GM19372 (cell line): ENCODE results near the gene PNKD.
A peak's percentile ranks its signal among the peaks of the same experiment; 100 is the strongest.
"Not testable (repeated sequence)": the region's sequence is repeated elsewhere in the genome, so short reads cannot be mapped to it uniquely, and the experiment has no call there.

Experiments
- ATAC-seq: cut with Tn5 transposase; IDR thresholded peaks from one replicate; pipeline ENCODE4 v1.9.1; 2021; ENCODE audit warnings: mild to moderate bottlenecking, low read depth, moderate library complexity; ENCODE audit not compliant: unreplicated experiment

The PNKD gene

DNA sequence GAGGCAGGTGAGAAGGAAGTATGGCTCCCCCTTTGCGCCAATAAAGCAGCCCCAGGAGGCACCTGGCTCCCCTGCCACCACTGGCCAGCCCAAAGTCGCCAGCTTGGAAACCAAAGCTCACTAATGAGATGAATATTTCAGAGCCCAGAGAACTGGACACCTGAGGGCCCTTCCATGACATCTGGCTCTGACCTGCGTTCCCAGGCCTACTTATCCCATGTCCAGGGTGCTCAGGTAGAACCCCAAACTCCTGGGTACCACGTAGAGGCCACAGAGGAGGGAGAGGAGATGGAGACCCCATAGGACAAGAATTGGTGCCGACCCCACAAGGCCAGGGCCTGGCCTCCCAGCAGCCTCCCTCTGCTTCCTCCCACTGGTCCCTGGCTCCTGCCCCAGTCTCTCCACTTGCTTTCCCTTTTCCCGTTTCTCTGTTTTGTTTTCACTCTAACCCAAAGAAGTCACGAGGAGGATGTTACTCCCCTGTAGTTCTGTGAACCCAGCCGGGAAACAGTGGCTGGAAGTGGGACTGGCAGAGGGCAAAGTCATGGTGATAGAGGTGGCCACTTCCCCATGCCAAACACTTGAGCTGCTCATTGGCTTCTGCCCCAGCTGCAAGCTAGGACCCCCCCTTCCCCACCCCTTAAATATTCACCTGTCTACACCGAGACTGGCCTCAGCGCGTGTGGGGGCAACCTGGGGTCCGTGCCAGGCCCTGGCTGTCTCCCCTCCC lies 21.2 kb downstream of the PNKD start:
- ATAC-seq = no peak

DNA sequence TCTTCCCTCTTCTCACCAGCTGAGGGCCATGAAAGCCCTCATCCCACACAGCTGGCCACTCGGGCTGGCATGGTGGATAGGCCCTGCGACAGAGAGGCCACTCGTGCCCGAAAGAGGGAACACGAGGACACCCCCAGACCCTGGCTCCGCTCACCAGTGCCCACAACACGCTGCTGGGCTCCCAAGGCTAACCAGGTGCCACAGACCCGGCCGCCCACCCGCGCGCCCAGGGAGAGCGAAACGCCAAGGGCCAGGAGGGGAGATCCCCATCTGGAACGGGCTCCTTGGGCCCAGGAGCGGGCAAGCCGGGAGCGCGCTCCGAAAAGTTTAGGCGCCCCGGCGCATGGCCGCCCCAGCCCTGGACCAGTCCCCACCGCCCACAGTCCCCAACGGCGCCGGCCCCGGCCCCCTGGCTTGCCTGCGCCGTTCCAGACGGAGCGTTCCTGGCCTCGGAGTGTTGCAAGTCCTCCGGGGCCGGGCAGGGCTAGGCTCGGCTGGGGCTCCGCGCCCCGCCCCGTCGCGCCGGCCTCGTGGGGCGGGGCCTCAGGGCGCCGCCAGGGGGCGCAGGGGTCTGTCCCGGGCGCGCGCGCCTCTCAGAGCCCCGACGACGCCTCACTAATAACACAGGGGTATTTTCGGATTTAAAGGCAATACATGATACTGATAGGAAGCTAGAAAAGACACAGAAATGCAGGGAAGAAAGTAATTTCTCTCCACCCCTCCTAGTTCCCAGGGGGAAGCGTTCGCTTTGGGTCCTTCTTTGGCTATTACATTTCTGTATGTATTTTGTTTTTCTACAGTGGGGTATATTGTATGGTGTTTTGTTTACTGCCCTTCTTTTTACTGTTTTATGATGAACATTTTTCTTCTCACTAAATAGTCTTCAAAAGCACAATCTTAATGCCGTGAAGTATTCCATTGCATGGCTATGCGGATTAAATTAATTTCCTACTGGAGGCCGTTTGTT lies 22.0 kb downstream of the PNKD start, which contains the start of gene TMBIM1:
Gene TMBIM1, minus strand, starts transcription at position 456 of the 967 bp plus-strand sequence. CDS start 10,362 bp downstream, outside the sequence.
- ATAC-seq = peak; percentile 73

DNA sequence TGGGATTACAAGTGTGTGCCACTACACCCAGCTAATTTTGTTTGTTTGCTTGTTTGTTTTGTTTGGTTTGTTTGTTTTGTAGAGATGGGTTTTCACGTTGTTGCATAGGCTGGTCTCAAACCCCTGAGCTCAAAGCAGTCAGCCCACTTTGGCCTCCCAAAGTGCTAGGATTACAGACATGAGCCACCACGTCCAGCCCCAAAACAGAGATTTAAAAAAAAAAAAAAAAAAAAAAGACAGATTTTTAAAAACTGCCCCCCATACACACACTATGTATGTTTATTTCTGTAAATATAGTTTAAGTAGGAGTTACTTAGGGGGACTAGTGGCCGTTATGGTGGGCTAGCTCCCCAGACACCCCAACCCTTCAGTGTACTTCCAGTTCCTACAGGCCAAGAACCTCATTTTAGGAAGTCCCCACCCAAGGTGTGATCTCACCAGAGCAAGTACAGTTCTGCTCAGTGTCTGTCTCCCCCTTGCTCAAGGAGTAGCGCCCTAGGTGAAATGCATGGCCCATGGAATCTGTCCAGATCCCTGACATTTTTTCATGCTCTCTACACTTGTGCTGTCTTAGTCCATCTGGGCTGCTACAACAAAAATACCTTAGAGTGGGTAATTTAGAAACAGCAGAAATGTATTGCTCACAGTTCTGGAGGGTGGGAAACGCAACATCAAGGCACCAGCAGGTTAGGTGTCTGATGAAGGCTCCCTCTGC lies 23.6 kb downstream of the PNKD start:
- ATAC-seq = no peak

DNA sequence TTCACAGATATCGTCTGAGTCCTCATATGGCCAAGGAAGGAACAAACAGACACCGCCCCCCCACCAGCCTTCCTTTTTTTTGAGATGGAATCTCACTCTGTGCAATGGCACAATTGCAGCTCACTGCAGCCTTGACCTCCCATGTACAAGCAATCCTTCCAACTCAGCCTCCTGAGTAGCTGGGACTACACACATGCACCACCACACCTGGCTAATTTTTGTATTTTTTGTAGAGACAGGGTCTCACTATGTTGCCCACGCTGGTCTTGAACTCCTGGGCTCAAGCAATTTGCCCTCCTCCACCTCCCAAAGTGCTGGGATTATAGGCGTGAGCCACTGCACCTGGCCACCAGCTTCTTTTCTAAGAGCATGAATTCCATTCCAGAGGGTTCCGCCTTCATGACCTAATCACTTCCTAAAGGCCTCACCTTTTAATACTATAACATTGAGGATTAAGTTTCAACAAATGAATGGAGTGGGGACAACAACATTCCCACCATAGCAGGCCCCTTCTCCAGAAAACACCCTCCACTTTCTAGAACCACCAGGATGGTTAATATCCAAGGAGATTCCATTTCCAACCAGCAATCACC lies 24.2 kb downstream of the PNKD start:
- ATAC-seq = no peak

DNA sequence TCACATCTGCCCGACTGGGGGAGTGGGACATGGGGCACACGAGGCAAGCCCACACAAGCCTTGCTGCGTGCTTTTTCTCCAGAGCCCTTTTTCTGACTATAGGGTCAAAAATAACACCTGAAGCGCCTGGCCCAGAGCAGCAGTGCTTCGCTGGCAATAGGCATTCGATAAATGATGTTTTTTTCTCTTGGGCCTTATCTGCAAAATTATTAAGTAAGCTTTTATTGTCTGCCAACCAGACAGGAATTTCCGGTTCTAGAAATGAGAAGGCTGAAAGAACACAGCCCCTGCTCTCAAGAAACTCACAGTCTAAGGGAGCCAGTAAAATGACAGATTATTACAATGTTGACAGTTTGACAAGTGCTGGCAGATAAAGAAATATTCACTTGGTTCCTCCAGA lies 24.7 kb downstream of the PNKD start:
- ATAC-seq = no peak

DNA sequence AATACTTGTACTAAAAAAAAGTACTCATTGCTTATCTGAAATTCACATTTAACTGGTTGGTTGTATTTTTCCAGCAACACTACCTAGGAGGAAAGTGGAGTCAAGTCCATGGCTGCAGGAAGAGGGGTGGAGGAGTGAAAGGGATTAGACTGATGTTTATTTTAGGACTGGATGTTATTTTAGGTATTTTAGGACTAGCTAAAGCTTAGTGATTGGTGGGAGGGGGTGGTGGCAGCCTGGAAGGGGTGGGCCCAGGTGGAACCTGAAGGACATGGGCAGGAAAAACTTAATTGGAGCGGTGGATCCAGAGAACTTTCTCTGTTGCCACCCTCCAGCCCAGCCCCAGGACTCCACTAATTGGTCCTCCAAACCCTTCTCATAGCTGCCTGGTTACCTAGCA lies 25.9 kb downstream of the PNKD start:
- no peak for ATAC-seq

DNA sequence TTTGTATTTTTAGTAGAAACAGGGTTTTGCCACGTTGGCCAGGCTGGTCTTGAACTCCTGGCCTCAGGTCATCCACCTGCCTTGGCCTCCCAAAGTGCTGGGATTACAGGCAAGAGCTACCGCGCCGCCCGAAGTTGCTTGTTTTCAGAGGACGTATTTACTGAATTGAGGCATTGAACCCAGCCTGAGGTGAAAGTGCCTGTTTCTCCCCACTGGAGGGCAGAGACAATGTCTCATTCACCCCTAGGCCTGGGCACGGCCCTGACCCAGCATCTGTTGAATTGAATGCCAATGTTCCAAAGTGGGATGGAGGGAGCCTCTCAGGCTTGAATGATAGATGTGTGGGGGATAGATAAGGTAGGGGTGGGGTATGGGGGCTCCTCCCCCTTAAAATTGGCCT lies 26.5 kb downstream of the PNKD start:
- ATAC-seq = no peak

DNA sequence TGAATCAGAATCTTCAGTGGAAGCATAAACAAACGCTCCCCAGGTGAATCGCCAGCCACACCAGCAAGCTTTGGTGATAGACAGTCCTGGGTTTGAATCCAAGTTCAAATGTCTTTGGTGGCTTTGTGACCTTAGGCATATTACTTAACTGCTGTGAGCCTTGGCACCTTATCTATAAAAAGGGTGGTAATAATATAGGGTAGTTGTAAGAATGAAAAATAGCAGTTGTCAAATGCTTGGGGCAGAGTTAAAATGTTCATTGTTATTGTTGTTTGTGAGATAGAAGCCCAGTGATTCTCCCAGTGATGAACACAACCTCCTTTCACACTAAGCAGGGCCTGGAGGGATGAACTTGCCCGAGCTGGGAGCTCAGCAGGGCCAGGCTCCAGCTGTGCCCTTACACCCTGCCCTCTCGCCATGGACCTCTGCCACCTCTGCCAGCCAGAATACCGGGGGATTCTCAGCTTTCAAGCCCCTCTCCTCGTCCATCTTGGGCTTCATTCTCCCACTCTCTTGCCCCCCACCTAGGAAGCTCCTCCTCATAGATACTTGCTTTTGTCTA lies 28.1 kb downstream of the PNKD start:
- no peak for ATAC-seq

DNA sequence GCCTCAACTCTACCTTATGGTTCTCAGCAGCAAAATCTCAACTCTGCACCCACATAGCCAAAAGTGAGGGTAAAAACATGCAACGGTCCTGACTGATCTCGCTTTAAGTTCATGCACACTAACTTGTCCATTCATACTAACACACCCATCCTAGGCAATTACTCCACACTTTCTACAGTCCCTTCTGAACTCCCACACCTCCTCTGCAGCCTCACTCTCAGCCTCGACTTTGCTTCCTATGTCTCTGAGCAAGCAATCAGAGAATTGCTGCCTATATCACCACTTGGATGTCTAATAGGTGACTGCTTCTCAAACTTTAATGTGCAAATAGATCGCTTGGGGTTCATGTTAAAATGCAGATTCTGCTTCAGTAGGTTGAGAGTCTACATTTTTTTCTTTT lies 29.8 kb downstream of the PNKD start:
- ATAC-seq = no peak

DNA sequence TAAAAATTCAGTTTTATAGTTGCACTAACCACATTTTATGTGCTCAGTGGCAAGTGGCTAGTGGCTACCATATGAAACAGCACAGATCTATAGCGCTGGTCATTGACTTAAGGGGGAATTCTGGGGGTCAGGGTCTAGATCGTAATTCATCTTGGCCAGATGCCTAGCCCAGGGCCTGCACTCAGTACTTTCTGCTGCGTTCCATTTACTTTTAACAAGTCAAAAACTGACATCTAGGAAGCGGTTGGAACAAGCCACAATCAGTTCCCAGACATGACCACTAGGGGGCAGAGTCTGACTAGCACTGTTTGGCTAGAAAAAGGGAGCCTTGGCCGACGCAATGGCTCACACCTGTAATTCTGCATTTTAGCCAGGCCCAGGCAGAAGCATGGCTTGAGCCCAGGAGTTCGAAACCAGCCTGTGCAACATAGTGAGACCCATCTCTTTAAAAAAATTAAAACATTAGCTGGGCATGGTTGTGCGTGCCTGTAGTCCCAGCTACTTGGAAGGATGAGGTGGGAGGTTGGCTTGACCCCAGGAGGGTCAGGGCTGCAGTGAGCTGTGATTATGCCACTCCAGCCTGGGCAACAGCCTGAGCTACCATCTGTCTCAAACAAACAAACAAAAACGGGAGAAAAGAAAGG lies 31.0 kb downstream of the PNKD start:
- peak; percentile 62 for ATAC-seq

DNA sequence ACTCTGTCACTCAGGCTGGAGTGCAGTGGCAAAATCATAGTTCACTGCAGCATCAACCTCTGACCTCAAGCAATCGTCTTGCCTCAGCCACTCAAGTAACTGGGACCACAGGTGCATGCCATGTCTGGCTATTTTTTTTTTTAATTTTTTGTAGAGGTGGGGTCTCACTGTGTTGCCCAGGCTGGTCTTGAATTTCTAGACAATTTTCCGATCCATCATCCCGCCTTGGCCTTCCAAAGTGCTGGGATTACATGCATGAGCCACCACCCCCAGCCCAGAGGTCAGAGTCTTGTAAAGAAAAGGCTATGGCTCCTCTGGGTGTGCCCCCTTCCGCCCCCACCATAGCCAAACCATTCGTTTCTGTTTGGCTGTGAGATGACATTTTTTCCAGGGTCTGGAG lies 35.1 kb downstream of the PNKD start:
- no peak for ATAC-seq

DNA sequence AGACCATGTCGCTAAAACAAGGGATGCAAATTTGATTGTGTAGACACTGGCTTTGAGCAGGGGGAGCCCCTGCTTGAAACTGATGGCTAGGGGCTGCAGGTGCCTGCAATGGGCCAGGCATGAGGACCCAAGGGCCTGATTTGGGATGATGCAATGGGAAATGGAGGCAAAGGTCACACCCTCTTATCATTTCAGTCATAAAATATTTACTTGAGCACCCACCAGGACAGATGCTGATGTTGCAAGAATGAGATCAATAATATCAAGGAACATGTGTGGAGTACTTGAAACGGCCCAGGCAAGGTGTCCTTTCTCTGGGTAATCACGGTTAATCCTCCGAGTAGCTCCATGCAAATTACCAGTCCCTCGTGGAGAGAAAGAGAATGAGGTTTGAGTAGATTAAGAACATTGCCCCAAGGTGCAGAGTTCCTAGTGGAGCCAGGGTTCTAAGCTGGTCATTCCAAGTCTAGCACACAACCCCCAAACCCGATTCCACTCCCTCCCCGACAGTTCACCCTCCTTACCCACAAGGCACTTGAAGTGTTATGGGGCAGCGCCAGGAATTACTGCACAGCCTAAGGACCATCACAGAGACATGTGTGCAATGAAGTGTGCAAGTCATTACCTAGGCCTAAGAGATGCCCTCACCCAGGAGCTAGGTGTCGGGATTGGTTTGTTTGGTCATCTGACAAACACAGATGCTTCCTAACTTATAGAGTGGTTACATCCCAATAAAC lies 36.0 kb downstream of the PNKD start:
- ATAC-seq = no peak

DNA sequence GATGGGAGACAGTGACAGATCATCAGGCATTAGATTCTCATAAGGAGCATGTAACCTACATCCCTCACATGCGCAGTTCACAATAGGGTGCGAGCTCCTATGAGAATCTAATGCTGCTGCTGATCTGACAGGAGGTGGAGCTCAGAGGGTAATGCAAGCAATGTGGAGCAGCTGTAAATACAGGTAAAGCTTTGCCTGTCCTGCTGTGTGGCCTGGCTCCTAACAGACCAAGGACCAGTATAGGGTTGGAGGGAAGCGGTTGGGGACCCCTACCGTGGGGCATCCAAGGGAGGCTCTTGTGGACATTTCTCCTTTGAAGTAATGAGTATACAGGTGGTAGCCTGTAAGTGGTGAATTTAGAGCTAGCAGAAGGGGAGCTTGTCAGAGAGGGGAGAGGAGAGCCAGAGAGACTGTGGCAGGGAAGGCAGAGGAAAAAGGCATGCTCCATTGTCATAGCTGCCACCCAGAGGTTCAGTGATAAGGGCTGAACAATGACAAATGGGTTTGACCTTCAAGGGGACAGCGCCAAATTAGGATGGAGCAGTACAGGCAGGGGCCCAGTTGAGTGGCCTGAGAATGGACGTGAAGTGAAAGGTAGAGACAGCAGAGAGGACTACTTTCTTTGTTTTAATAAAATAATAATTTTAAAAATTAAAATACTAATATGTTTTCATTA lies 37.2 kb downstream of the PNKD start:
- no peak for ATAC-seq

DNA sequence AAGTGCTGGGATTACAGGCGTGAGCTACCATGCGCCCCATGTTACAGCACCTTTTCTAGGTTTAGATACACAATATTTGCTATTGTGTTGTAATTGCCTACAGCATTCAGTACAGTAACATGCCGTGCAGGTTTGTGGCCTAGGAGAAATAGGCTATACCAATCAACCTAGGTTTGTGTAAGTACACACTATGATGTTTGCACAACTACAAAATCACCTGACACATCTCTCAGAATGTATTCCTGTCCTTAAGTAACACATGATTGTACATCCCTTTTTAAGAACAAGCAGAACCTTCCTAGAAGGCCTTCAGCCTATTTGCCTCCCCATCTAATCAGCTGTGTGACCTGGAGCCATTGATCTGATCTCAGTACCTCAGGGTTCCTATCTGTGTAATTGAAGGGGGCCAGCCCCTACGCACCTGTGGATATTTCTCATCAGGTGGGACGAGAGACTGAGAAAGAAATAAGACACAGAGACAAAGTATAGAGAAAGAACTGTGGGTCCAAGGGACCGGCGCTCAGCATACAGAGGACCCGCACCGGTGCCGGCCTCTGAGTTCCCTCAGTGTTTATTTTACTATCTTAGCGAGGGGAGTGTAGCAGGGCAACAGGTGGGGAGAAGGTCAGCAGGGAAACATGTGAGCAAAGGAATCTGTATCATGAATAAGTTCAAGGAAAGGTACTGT lies 40.7 kb downstream of the PNKD start:
- no peak for ATAC-seq

DNA sequence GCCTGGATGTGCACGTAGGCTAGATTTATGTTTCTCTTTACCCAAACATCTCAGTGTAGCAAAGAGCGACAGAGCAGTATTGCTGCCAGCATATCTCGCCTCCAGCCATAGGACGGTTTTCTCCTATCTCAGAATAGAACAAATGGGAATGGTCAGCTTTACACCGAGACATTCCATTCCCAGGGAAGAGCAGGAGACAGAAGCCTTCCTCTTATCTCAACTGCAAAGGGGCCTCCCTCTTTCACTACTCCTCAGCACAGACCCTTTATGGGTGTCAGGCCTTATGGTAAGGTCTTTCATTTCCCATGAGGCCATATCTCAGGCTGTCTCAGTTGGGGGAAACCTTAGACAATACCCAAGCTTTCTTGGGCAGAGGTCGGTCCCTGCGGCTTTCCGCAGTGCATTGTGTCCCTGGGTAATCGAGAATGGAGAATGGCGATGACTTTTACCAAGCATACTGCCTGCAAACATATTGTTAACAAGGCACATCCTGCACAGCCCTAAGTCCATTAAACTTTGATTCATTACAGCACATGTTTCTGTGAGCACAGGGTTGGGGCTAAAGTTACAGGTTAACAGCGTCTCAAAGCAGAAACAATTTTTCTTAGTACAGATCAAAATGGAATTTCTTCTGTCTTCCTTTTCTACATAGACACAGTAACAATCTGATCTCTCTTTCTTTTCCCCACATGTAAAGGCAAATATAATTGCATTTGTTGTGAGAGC lies 41.4 kb downstream of the PNKD start:
- ATAC-seq = not testable (repeated sequence)

DNA sequence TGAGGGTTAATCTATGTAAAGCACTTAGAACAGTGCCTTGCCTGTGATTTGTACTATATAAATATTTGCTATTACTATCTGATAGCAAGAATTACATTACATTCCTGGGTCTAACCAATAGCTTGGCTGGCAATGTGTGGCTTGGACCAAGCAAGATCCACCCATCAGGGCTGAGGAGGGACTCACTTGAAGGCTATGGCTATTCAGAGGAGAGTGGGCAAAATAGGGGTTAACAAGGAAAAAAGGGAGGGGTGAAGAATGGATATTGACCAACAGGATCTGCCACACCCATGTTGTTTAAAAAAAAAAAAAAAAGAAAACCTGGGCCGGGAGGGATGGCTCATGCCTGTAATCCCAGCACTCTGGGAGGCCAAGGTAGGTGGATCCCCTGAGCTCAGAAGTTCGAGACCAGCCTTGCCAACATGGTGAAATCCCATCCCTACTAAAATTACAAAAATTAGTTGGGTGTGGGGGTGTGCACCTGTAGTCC lies 42.0 kb downstream of the PNKD start:
- no peak for ATAC-seq

DNA sequence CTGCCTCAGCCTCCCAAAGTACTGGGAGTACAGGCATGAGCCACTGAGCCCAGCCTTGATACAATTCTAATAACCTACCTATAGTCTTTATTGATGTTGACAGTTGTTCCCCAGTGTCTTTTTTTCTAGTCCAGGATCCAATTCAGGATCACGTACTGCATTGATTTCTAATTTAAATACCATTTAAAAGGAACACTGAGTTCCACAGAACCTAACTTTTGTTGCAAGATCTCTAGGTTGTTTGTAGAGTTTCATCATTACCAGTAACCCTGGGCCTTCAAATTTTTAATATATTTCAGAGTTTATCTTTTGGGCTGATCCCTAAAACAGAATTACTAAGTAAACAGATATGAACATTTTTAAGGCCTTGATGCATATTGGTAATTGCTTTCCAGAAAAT lies 43.0 kb downstream of the PNKD start:
- no peak for ATAC-seq
